ENCODE results near the gene TBL3.

The TBL3 gene

DNA sequence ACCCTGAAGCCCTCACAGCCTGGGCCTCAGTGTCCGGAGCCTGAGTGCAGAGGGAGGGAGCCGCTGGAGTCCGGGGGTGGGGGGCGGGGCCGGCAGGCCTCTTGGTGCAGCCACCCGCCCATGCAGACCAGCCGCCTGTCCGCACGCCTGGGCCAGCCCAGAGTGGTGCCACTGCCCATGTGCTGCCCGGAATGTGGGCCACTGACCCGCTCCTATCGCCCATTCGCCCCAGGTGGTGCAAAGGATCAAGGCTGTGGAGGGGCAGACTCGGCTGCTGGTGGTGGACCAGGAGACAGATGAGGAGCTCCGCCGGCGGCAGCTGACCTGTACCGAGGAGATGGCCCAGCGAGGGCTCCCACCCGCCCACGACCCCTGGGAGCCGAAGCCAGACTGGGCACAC lies 57.5 kb downstream of the TBL3 start:
- ChIA-PET CTCF (no interaction called here), POLR2A (interaction anchor here (2.9 kb wide), 1 partner anchor 17 kb away, joined by 7 read pairs; no protein-coding TSS in a partner anchor)
- TF ChIP-seq ELF4 (IDR thresholded peaks at IDR 0.05) (no peak), SUZ12 (IDR thresholded peaks at IDR 0.05) (no peak), CTBP1 (IDR thresholded peaks at IDR 0.05; ENCODE audit: borderline replicate concordance) (no peak)
- no peak for DNase-seq (ENCODE audit: extremely low spot score)

- CTCF ChIA-PET: no interaction called here
- TF ChIP-seq SP1 (IDR thresholded peaks at IDR 0.05): no peak
- no peak for DNase-seq (ENCODE audit: extremely low spot score)
- POLR2A ChIA-PET: no interaction called here
Measured at GRCh38 chr16:2030036-2030435, 58.2 kb downstream of the TBL3 start.

- no peak for DNase-seq (ENCODE audit: extremely low spot score)
- ChIA-PET POLR2A (no interaction called here), CTCF (interaction anchor here (0.7 kb wide), 1 partner anchor 46 kb away, joined by 5 read pairs; no protein-coding TSS in a partner anchor)
- TF ChIP-seq PKNOX1 (IDR thresholded peaks at IDR 0.05) (no peak), FOXK2 (IDR thresholded peaks at IDR 0.05) (no peak), FOXM1 (IDR thresholded peaks at IDR 0.05; ENCODE audit: borderline replicate concordance) (no peak), BHLHE40 (IDR thresholded peaks at IDR 0.05; ENCODE audit: borderline replicate concordance) (no peak), FOXA1 (IDR thresholded peaks at IDR 0.05) (no peak), LEF1 (IDR thresholded peaks at IDR 0.05; ENCODE audit: borderline replicate concordance) (no peak), HDGF (IDR thresholded peaks at IDR 0.05; ENCODE audit: borderline replicate concordance) (no peak), NFRKB (IDR thresholded peaks at IDR 0.05) (no peak), TARDBP (IDR thresholded peaks at IDR 0.05) (no peak), ARNT (IDR thresholded peaks at IDR 0.05) (no peak)
Measured at GRCh38 chr16:2031081-2031577, 59.3 kb downstream of the TBL3 start.

Data from HEK293T (cell line).